GM10847 (cell line): Measurements from ENCODE around the gene PLTP.

Experiments used
- POLR2A ChIP-seq: IDR thresholded peaks from 2 replicates; pipeline ENCODE4 v1.6.1; 2011; ENCODE audit not compliant: insufficient read length; ENCODE audit errors: extremely low read depth

Gene PLTP

GRCh38 chr20:45857882-45858216 is 54.1 kb downstream of the PLTP start:
- no peak for TF ChIP-seq POLR2A

GRCh38 chr20:45857114-45857881 is 54.7 kb downstream of the PLTP start, which contains the start of the genes ACOT8 and ZSWIM3:
TSS of gene ACOT8 (minus strand) at chr20:45857392. CDS start at chr20:45857315, 77 bp downstream.
TSS of gene ZSWIM3 (plus strand) at chr20:45857614. CDS start at chr20:45857826, 212 bp downstream.
- peak; percentile 82 for TF ChIP-seq POLR2A

GRCh38 chr20:45853484-45853883 is 58.5 kb downstream of the PLTP start:
- TF ChIP-seq POLR2A = no peak

- TF ChIP-seq POLR2A = no peak
These were observed 59.6 kb downstream of the PLTP start for GRCh38 chr20:45852326-45852725.

GRCh38 chr20:45851501-45851900 is 60.5 kb downstream of the PLTP start:
- TF ChIP-seq POLR2A = no peak

GRCh38 chr20:45850926-45851325 is 61.0 kb downstream of the PLTP start:
- no peak for TF ChIP-seq POLR2A

- TF ChIP-seq POLR2A = no peak
These were observed 61.7 kb downstream of the PLTP start for GRCh38 chr20:45850238-45850637.

- no peak for TF ChIP-seq POLR2A
These were observed 62.9 kb downstream of the PLTP start for GRCh38 chr20:45848969-45849582.
